Retinal pigment epithelial cell (primary cell): Measurements from ENCODE around the gene CACNA2D3.

ENCODE experiments used
- DNase-seq: peaks from one replicate; pipeline ENCODE4 v3.0.0-alpha.2; 2010; ENCODE audit warnings: low read depth
- H3K4me3 ChIP-seq: 2 replicates; pipeline ENCODE4 v1.5.1; 2011; ENCODE audit warnings: mild to moderate bottlenecking, low read length, control low read depth, moderate library complexity
- TF ChIP-seq, protein P1 (sequence below): conservative IDR thresholded peaks from 2 replicates; pipeline ENCODE4 v1.5.1; 2011; ENCODE audit warnings: low read depth, low read length, control low read depth, inconsistent platforms

Gene CACNA2D3

GRCh38 chr3:54313418-54313817 is 191.1 kb downstream of the CACNA2D3 start:
- TF ChIP-seq, protein P1, sequence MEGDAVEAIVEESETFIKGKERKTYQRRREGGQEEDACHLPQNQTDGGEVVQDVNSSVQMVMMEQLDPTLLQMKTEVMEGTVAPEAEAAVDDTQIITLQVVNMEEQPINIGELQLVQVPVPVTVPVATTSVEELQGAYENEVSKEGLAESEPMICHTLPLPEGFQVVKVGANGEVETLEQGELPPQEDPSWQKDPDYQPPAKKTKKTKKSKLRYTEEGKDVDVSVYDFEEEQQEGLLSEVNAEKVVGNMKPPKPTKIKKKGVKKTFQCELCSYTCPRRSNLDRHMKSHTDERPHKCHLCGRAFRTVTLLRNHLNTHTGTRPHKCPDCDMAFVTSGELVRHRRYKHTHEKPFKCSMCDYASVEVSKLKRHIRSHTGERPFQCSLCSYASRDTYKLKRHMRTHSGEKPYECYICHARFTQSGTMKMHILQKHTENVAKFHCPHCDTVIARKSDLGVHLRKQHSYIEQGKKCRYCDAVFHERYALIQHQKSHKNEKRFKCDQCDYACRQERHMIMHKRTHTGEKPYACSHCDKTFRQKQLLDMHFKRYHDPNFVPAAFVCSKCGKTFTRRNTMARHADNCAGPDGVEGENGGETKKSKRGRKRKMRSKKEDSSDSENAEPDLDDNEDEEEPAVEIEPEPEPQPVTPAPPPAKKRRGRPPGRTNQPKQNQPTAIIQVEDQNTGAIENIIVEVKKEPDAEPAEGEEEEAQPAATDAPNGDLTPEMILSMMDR: no peak
- DNase-seq: no peak
- H3K4me3 ChIP-seq: no peak overlapping the region

GRCh38 chr3:54321520-54321919 is 199.2 kb downstream of the CACNA2D3 start:
- TF ChIP-seq, protein P1: no peak
- H3K4me3 ChIP-seq: no peak overlapping the region
- no peak for DNase-seq

- TF ChIP-seq, protein P1: no peak
These were observed 200.0 kb downstream of the CACNA2D3 start for GRCh38 chr3:54322354-54322753.

GRCh38 chr3:54324103-54324502 is 201.8 kb downstream of the CACNA2D3 start:
- no peak for DNase-seq
- TF ChIP-seq, protein P1: no peak
- H3K4me3 ChIP-seq: no peak overlapping the region

More at GRCh38 chr3:54322354-54322753, 200.0 kb downstream of the CACNA2D3 start:
- no peak overlapping the region for H3K4me3 ChIP-seq
- DNase-seq: no peak

GRCh38 chr3:54326951-54327350 is 204.6 kb downstream of the CACNA2D3 start:
- TF ChIP-seq, protein P1: no peak
- no peak for DNase-seq
- H3K4me3 ChIP-seq: no peak overlapping the region

DNA sequence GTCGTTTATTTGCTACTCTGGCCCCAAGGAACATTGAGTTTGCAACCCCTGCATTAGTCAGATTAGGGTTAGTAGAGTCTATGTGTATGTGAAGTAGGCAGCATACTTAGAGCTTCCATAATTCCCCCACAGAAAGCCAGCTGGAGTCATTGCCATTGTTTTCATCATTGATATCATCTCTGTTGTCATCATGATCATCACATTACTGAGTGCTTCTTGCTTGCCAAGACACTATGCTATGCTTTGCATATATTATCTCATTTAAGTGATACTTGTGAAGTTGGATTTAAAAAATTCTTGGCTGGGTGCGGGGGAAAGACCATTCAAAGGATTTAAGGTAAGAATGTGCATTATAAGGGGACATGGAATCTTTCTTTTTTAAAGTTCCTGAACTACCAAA is 209.0 kb downstream of the CACNA2D3 start:
- TF ChIP-seq, protein P1: no peak
- no peak overlapping the region for H3K4me3 ChIP-seq
- DNase-seq: no peak

DNA sequence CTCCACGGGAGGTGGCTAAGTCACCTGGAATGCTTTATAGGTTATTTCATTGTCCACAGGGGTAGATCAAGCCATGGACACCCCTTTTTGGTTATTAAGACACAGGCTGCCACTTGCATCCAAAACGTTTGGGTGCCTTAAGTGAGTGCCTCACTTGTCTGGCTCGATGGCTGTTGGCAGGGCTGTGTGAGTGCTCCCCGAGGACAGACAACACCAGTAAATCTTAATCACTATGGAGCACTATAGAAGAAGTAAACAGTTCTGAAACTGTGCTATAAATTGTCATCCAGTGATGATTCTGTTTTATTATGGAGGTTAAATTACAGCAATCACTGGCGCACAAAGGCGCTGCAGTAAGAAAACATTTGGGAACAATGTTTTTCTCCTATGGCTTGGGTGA is 215.5 kb downstream of the CACNA2D3 start:
- DNase-seq: no peak
- TF ChIP-seq, protein P1: no peak
- no peak overlapping the region for H3K4me3 ChIP-seq
